Tibial artery (tissue), 4 donors: ENCODE measurements around the gene EVA1C.
A peak's percentile ranks its signal among the peaks of the same experiment; 100 is the strongest.
"Not testable (repeated sequence)": the region's sequence is repeated elsewhere in the genome, so short reads cannot be mapped to it uniquely, and the experiment has no call there.

ENCODE experiments used
- DNase-seq, 2 donors: peaks; one replicate each; pipeline ENCODE4 v3.0.0-alpha.2; 2019
- H3K27ac ChIP-seq, 2 donors: fragments of 200-600 bp; sonication (generic) in 1 of 2; 1 replicate in 1 of 2; 2 replicates in 1 of 2; pipeline ENCODE4 v1.5.1; 2018 to 2019; ENCODE audit warnings: mild to moderate bottlenecking in 1 of 2
- H3K27me3 ChIP-seq, 2 donors: fragments of 200-600 bp; sonication (generic) in 1 of 2; one replicate each; pipeline versions ENCODE4 v1.5.1 to v1.6.0; 2016 to 2019
- H3K36me3 ChIP-seq, 3 donors: fragments of 200-600 bp; sonication (generic) in 2 of 3; one replicate each; pipeline ENCODE4 v1.5.1; 2016 to 2019; ENCODE audit warnings: mild to moderate bottlenecking in 2 of 3
- H3K4me1 ChIP-seq, 4 donors: fragments of 200-600 bp; sonication (generic) in 2 of 4; 1 replicate in 3 of 4; 2 replicates in 1 of 4; pipeline ENCODE4 v1.5.1; 2016 to 2019
- H3K4me3 ChIP-seq, 2 donors: fragments of 200-600 bp; sonication (generic) in 1 of 2; 1 replicate in 1 of 2; 2 replicates in 1 of 2; pipeline ENCODE4 v1.5.1; 2018 to 2019; ENCODE audit warnings: mild to moderate bottlenecking in 2 of 2
- H3K9me3 ChIP-seq, 3 donors: fragments of 200-600 bp; sonication (generic) in 1 of 3; one replicate each; pipeline ENCODE4 v1.5.1; 2016 to 2019
- intact Hi-C: fragments of 100-400 bp; cut with DNase I; formaldehyde crosslinking; loops from one replicate; pipeline ENCODE4 v1.15.0; 2023; ENCODE audit warnings: low total_unique reads
- TF ChIP-seq, protein P1 (sequence below), 2 experiments: fragments of 200-600 bp in 1 of 2; fragments of 450-650 bp in 1 of 2; IDR thresholded peaks; one replicate each; pipeline ENCODE4 v1.5.1; 2017 to 2019; ENCODE audit warnings: antibody characterized with exemption in 2 of 2, mild to moderate bottlenecking in 1 of 2, moderate library complexity in 1 of 2

EVA1C gene

DNA sequence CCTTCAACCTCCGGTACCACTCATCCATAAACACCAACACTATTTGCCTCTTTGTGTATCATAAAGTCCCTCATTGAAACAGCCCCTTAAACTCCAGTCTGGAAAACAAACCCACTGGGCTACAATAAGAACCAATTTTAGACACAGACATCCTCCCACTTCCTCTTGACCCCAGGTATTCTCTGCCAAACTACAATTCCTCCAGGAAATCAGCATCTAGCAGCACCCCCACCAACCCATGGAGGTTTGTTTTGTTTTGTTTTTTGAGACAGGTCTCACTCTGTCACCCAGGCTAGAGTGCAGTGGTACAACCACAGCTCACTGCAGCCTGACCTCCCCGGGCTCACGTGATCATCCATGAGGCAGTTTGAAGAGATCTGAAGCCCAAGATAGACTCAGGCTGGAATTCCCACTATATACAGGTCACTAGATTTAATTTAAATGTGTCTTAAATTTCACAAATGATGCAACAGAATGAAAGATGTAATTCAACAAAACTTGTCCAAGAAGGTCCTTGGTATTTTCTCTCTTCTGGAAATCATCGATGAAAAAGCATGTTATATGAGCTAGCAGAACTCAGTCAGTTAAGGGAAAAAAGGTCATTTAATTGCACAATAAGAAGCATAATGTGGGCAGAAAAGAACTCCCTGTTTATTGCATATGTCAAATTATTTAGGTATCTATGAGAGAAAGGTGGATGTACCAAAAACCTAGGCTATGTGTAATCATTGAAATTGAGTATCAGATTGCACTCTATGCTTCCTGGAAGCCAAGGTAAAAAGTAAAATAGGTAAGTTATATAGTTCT is 142.5 kb downstream of the EVA1C start:
- H3K9me3 ChIP-seq = no peaks in the 10 kb centered on the region
- intact Hi-C loops = no loop called here

DNA sequence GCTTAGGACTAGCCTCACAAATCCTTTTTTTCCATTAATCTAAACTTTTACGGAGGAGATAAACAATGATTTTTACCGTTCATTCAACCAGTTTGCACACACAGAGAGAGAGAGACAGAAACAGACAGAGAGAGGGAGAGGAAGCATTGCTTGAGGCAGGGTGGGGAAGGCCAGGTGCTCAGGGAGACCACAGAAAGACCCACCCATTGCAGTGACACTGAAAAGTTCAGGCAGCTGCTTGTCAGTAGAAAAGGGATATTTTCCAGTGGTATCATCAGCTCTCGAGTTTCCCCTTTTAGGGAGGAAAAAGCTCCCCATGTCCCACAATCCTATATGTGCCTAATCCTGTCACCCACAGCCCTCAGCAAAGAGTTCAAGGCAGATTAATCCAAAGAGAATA is 145.6 kb downstream of the EVA1C start:
- Histone ChIP-seq H3K27ac (no peak overlapping the region), H3K36me3 (no peaks in the 10 kb centered on the region), H3K4me1 (peaks cover 0 to 3% (median 0%) of the 10 kb centered on the region in 4 donors), H3K4me3 (no peak overlapping the region), H3K27me3 (no peaks in the 10 kb centered on the region), H3K9me3 (no peaks in the 10 kb centered on the region)
- intact Hi-C loops = no loop called here
- no peak for DNase-seq
- TF ChIP-seq, protein P1, sequence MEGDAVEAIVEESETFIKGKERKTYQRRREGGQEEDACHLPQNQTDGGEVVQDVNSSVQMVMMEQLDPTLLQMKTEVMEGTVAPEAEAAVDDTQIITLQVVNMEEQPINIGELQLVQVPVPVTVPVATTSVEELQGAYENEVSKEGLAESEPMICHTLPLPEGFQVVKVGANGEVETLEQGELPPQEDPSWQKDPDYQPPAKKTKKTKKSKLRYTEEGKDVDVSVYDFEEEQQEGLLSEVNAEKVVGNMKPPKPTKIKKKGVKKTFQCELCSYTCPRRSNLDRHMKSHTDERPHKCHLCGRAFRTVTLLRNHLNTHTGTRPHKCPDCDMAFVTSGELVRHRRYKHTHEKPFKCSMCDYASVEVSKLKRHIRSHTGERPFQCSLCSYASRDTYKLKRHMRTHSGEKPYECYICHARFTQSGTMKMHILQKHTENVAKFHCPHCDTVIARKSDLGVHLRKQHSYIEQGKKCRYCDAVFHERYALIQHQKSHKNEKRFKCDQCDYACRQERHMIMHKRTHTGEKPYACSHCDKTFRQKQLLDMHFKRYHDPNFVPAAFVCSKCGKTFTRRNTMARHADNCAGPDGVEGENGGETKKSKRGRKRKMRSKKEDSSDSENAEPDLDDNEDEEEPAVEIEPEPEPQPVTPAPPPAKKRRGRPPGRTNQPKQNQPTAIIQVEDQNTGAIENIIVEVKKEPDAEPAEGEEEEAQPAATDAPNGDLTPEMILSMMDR (IDR thresholded peaks at IDR 0.05) = no peak

More for the DNA sequence above, 142.5 kb downstream of the EVA1C start:
- TF ChIP-seq, protein P1 (IDR thresholded peaks at IDR 0.05) = no peak
- H3K27me3 ChIP-seq = no peaks in the 10 kb centered on the region
- no peaks in the 10 kb centered on the region for H3K36me3 ChIP-seq
- no peak overlapping the region for H3K4me3 ChIP-seq
- H3K27ac ChIP-seq = no peak overlapping the region
- no peak for DNase-seq
- H3K4me1 ChIP-seq = no peaks in the 10 kb centered on the region

DNA sequence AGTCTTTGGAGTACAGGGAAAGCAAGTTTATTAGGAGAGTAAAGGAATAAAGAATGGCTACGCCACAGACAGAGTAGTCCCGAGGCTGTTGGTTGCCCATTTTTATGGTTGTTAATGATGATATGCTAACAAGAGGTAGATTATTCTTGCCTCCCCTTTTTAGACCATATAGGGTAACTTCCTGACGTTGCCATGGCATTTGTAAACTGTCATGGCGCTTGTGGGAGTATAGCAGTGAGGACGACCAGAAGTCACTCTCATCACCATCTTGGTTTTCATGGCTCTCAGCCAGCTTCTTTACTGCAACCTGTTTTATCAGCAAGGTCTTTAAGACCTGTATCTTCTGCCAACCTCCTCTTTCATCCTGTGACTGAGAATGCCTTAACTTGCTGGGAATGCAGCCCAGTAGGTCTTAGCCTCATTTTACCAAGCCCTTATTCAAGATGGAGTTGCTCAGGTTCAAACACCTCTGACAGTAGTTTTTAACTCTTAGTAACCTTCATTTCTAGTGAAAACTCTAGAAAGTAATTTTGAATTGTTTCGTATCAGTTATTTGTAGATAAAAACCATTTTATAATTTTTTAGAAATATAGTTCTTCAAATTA is 146.6 kb downstream of the EVA1C start:
- Histone ChIP-seq H3K4me3 (no peak overlapping the region), H3K4me1 (peaks cover 0 to 3% (median 0%) of the 10 kb centered on the region in 4 donors), H3K9me3 (no peaks in the 10 kb centered on the region), H3K27ac (no peak overlapping the region), H3K36me3 (no peaks in the 10 kb centered on the region), H3K27me3 (no peaks in the 10 kb centered on the region)
- intact Hi-C loops = no loop called here
- TF ChIP-seq, protein P1 (IDR thresholded peaks at IDR 0.05) = no peak
- DNase-seq = no peak

DNA sequence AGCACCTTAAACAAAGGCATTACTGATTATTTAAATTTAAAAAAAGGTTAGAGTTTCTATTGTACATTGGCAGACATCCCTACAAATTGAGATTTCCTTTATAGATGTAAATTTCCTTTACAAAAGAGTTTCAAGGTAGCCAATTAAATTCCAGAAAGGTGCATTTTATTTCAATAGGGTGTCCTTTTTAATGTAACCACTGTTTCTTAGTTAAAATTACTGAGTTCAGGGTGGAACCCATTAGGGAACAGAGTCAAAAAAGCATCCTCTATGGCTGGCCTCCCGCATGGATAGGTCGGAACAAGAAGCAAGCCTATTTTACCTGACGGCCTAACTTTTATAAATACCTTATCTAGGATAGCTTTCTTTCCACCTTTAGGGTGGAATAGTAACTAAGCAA is 148.4 kb downstream of the EVA1C start:
- Histone ChIP-seq H3K27ac (no peak overlapping the region), H3K27me3 (no peaks in the 10 kb centered on the region), H3K9me3 (no peaks in the 10 kb centered on the region), H3K36me3 (no peaks in the 10 kb centered on the region), H3K4me1 (peaks cover 0 to 10% (median 0%) of the 10 kb centered on the region in 4 donors), H3K4me3 (no peak overlapping the region)
- DNase-seq = no peak
- TF ChIP-seq, protein P1 (IDR thresholded peaks at IDR 0.05) = no peak
- intact Hi-C loops = no loop called here

DNA sequence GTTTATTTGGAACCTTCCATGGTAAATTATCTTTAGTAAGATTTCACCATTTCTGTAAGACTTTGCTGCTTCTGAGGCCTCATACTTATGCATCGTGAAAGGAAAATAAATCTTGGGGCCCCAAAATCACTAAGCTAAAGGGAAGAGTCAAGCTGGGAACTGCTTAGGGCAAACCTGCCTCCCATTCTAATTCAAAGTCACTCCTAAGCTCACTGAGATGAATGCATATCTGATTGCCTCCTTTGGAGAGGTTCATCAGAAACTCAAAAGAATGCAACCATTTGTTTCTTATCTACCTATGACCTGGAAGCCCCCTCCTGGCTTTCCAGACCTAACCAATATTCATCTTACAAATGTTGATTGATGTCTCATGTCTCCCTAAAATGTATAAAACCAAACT is 149.0 kb downstream of the EVA1C start:
- peak overlapping the region; percentile 32 to 42 for H3K27ac ChIP-seq
- intact Hi-C loops, H3K27me3 ChIP-seq, H3K4me3 ChIP-seq, H3K36me3 ChIP-seq, DNase-seq, H3K9me3 ChIP-seq: not testable (repeated sequence)
- peaks cover 0 to 15% (median 0%) of the 10 kb centered on the region in 4 donors for H3K4me1 ChIP-seq

DNA sequence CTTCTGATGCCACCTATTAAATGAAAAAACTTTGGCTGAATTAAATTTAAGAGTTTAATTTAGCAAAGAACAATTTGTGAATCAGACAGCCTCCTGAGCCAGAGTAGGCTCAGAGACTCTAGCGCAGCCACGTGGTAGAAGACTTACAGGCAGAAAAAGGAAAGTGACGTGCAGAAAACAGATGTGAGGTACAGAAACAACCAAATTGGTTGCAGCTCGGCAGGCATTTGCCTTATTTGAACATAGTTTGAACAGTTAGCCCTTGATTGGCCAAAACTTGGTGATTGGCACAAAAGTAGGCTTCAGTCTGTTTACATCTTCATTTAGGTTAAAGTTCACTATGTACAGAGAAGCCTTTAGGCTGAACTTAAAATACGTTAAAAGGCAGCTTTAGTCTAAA is 149.9 kb downstream of the EVA1C start:
- Histone ChIP-seq H3K4me1 (peaks cover 0 to 17% (median 0%) of the 10 kb centered on the region in 4 donors), H3K27ac (peak overlapping the region; percentile 32 to 42), H3K9me3 (no peaks in the 10 kb centered on the region), H3K4me3 (no peak overlapping the region), H3K27me3 (no peaks in the 10 kb centered on the region), H3K36me3 (no peaks in the 10 kb centered on the region)
- intact Hi-C loops = no loop called here
- TF ChIP-seq, protein P1 (IDR thresholded peaks at IDR 0.05) = peak; percentile 25 to 30
- DNase-seq = peak in 1 of 2 donors; percentile 50
